ENCODE data around the gene CREBZF. TPM values are rescaled to one million over a fixed set of nuclear protein-coding genes. Genes with fewer than 3 reads are reported as not detected.
"Not testable (repeated sequence)": the region's sequence is repeated elsewhere in the genome, so short reads cannot be mapped to it uniquely, and the experiment has no call there.

The CREBZF gene
- total RNA-seq, 1 donor from 2014 or later, result 66.3 TPM

DNA sequence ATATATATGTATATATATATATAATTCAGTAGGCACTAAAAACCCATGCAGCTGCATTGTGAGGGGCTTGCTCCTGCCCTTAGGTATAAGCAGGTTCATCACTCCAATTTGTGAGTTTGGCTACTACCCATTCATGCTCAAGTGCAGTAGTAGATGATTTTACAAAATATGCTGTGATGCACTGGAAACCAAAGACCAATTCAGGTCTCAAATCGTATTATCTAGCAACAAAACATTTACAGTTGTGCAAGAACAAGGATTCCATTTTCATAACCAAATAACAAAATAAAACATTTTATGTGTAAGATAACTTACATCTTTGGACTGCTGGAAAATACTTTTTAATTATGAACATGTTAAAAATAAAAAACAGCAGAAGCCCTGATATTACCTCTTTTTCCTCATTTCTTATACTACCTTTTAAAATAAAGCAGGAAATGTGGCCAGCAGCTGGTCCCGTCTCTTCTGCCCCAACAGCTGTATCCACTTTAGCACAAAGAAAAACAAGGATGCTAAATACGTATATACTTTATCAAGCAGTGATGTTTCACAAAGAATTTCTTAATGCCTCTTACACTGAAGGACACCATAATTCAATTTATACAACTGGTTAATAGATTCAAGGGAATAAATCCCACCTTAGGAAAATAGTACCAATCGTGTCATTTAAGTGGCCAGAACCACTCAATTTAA is 2.8 kb downstream of the CREBZF start:
- Mint-ChIP-seq H3K27me3 (no peaks in the 10 kb centered on the region), H3K36me3 (ENCODE audit: insufficient read depth) (peaks cover 20% of the 10 kb centered on the region), H3K27ac (no peak overlapping the region), H3K4me1 (ENCODE audit: low read depth) (peaks cover 31% of the 10 kb centered on the region), H3K9me3 (ENCODE audit: low read depth) (no peaks in the 10 kb centered on the region), H3K4me3 (ENCODE audit: low read depth) (peak overlapping the region; percentile 64)
- no peak for DNase-seq (ENCODE audit: low spot score, unreplicated experiment)
- TF ChIP-seq, protein P1, sequence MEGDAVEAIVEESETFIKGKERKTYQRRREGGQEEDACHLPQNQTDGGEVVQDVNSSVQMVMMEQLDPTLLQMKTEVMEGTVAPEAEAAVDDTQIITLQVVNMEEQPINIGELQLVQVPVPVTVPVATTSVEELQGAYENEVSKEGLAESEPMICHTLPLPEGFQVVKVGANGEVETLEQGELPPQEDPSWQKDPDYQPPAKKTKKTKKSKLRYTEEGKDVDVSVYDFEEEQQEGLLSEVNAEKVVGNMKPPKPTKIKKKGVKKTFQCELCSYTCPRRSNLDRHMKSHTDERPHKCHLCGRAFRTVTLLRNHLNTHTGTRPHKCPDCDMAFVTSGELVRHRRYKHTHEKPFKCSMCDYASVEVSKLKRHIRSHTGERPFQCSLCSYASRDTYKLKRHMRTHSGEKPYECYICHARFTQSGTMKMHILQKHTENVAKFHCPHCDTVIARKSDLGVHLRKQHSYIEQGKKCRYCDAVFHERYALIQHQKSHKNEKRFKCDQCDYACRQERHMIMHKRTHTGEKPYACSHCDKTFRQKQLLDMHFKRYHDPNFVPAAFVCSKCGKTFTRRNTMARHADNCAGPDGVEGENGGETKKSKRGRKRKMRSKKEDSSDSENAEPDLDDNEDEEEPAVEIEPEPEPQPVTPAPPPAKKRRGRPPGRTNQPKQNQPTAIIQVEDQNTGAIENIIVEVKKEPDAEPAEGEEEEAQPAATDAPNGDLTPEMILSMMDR (IDR thresholded peaks at IDR 0.05; ENCODE audit: unreplicated experiment), result no peak

DNA sequence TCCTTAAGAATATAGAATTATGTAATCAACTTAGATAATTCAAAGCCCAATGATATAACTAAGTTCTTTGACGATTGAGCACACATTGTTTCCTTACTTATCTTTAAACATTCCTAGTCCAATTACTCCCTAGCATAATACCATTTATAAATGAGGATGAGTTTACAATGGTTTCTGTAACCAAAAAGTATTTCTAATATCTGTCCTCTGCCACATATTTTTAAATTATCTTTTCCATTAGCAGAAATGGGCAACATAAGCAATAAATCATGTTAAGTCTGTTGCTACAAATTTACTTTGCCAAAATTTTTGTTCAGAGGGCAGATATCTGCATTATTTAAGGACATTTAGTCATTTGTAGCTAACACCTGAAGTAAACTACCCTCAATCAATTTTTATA is 6.7 kb downstream of the CREBZF start:
- H3K36me3 Mint-ChIP-seq (ENCODE audit: insufficient read depth), result peaks cover 17% of the 10 kb centered on the region
- no peak overlapping the region for H3K27ac Mint-ChIP-seq
- TF ChIP-seq, protein P1 (IDR thresholded peaks at IDR 0.05; ENCODE audit: unreplicated experiment), result no peak
- H3K27me3 Mint-ChIP-seq, result no peaks in the 10 kb centered on the region
- no peaks in the 10 kb centered on the region for H3K9me3 Mint-ChIP-seq (ENCODE audit: low read depth)
- H3K4me3 Mint-ChIP-seq (ENCODE audit: low read depth), result no peak overlapping the region
- peaks cover 24% of the 10 kb centered on the region for H3K4me1 Mint-ChIP-seq (ENCODE audit: low read depth)
- DNase-seq (ENCODE audit: low spot score, unreplicated experiment), result no peak

DNA sequence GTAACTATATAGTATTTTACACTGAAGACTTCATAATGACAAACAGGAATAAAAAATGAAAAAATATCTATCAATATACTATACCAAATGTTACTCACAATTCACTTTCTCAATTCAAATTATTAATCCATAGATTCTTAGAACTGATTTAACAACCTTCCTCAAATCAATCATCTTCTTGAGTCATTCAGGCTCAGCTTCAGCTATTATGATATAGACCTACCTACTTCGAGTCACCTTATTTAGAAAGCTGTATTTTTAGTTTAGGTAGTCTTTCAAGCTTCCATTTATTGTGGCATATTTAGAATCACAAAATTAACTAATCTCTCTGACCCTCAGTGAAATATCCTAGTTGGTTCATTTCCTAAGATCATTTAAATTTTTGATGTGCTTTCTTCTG is 8.2 kb downstream of the CREBZF start:
- peaks cover 17% of the 10 kb centered on the region for H3K36me3 Mint-ChIP-seq (ENCODE audit: insufficient read depth)
- H3K4me3 Mint-ChIP-seq (ENCODE audit: low read depth), result no peak overlapping the region
- no peaks in the 10 kb centered on the region for H3K9me3 Mint-ChIP-seq (ENCODE audit: low read depth)

DNA sequence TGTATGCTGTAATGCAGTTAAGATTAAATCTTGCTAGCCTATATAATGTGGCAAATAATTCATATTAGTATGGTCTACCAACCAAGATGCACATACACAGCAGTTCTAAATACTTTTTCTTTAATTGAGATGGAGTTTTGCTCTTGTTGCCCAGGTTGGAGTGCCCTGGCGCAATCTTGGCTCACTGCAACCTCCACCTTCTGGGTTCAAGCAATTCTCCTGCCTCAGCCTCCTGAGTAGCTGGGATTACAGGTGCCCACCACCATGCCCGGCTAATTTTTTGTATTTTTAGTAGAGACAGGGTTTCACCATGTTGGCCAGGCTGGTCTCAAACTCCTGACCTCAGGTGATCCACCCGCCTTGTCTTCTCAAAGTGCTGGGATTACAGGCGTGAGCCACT is 10.6 kb downstream of the CREBZF start:
- not testable (repeated sequence) for H3K27ac Mint-ChIP-seq; DNase-seq (ENCODE audit: low spot score, unreplicated experiment); H3K4me3 Mint-ChIP-seq (ENCODE audit: low read depth); H3K4me1 Mint-ChIP-seq (ENCODE audit: low read depth); H3K36me3 Mint-ChIP-seq (ENCODE audit: insufficient read depth); H3K27me3 Mint-ChIP-seq; H3K9me3 Mint-ChIP-seq (ENCODE audit: low read depth)

More for the DNA sequence above, 8.2 kb downstream of the CREBZF start:
- Mint-ChIP-seq H3K27me3 (no peaks in the 10 kb centered on the region), H3K4me1 (ENCODE audit: low read depth) (peaks cover 16% of the 10 kb centered on the region), H3K27ac (no peak overlapping the region)
- TF ChIP-seq, protein P1 (IDR thresholded peaks at IDR 0.05; ENCODE audit: unreplicated experiment), result no peak
- no peak for DNase-seq (ENCODE audit: low spot score, unreplicated experiment)

DNA sequence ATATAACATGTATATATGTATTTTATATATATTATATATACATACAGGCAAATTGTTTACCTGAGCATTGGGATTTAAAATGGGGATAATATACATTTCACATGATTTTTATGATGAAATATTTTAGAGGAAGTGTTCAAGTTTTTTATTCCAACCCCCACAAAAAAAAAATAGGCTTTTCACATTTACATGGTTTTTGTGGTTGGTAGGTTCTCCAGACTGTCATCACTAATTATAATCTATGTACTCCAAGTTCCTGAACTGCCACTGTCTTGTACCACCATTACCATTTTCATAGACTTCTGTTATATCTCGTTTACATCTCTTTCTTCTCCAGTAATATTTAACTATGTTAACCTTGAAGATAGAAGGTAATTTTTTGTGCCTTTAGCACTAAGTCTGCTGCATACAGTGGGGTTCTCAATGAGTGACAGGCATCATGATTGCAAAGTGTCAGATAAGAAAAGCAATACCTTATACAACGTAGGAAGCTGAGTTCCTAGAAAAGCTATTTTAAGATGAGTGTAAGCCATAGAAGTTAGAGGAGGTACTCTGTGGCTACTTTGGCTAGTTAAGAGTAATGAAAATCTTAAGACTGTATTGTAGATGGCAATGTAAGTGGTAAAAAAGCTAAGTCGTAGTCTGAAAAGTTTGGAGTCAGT is 12.0 kb downstream of the CREBZF start:
- Mint-ChIP-seq H3K36me3 (ENCODE audit: insufficient read depth) (peaks cover 6% of the 10 kb centered on the region), H3K4me3 (ENCODE audit: low read depth) (no peak overlapping the region), H3K9me3 (ENCODE audit: low read depth) (no peaks in the 10 kb centered on the region), H3K4me1 (ENCODE audit: low read depth) (peaks cover 10% of the 10 kb centered on the region), H3K27ac (no peak overlapping the region), H3K27me3 (no peaks in the 10 kb centered on the region)
- TF ChIP-seq, protein P1 (IDR thresholded peaks at IDR 0.05; ENCODE audit: unreplicated experiment), result no peak
- no peak for DNase-seq (ENCODE audit: low spot score, unreplicated experiment)

DNA sequence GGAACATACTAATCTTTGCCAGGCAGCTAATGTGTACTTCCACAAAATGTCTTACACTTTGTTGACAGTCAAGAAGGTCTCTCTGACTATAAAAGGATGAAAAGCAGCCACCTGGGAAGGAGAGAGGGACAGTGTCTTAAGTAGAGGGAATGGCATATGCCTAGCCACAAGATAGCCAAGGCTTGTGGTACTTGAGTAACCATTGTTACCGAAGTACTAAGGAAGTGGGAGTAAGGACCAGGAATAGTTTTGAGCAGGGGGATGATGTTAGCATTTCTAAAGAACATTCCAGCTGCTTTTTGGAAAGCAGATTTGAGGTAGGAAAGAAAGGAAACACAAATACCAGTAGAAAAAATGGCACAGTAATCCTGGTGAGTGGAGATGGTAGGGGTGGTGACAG is 13.8 kb downstream of the CREBZF start:
- no peak overlapping the region for H3K4me3 Mint-ChIP-seq (ENCODE audit: low read depth)
- H3K27ac Mint-ChIP-seq, result no peak overlapping the region
- TF ChIP-seq, protein P1 (IDR thresholded peaks at IDR 0.05; ENCODE audit: unreplicated experiment), result no peak
- no peak for DNase-seq (ENCODE audit: low spot score, unreplicated experiment)
- H3K36me3 Mint-ChIP-seq (ENCODE audit: insufficient read depth), result peaks cover 3% of the 10 kb centered on the region
- no peaks in the 10 kb centered on the region for H3K9me3 Mint-ChIP-seq (ENCODE audit: low read depth)
- peaks cover 16% of the 10 kb centered on the region for H3K4me1 Mint-ChIP-seq (ENCODE audit: low read depth)
- H3K27me3 Mint-ChIP-seq, result no peaks in the 10 kb centered on the region
